ENCODE data around the gene STAC2. TPM values are rescaled to one million over a fixed set of nuclear protein-coding genes. Genes with fewer than 3 reads are reported as not detected.

STAC2 gene
- total RNA-seq, 1 experiment from 2014 or later = 0.08 TPM

- ATAC-seq (peak; percentile 33; the same call in 1 of the 2 replicates), DNase-seq (ENCODE audit: low read depth, low spot score) (no peak)
- Histone ChIP-seq H3K27ac (ENCODE audit: low read length) (no peak overlapping the region), H3K9me3 (ENCODE audit: control insufficient read depth, insufficient read depth, low read depth, low read length) (no peaks in the 10 kb centered on the region), H3K4me3 (ENCODE audit: low read depth in 2 of 2, low read length in 2 of 2) (no peak overlapping the region), H3K27me3 (ENCODE audit: control insufficient read depth, insufficient read depth, low read length) (no peaks in the 10 kb centered on the region), H3K36me3 (ENCODE audit: control insufficient read depth, insufficient read depth, low read length) (no peaks in the 10 kb centered on the region), H3K4me1 (ENCODE audit: control insufficient read depth, insufficient read depth, low read length) (peaks cover 24% of the 10 kb centered on the region)
- ChIA-PET POLR2A (no interaction called here), CTCF (interaction anchor here (0.5 to 0.6 kb wide), 2 partner anchors 25 to 215 kb away, joined by 3 to 7 read pairs; no protein-coding TSS in a partner anchor)
- intact Hi-C loops (cut with micrococcal nuclease; ENCODE audit: unreplicated experiment) = no loop called here
- in situ Hi-C loops (cut with HindIII; ENCODE audit: low pct_unique_long_range_greater_than_20kb, low sequenced_read_pairs) = no loop called here
- TF ChIP-seq SIN3A (IDR thresholded peaks at IDR 0.05; ENCODE audit: borderline replicate concordance, insufficient read depth, low read depth, low read length) (no peak), TCF7L2 (IDR thresholded peaks at IDR 0.05; ENCODE audit: low read depth, low read length) (no peak), REST (IDR thresholded peaks at IDR 0.05; ENCODE audit: insufficient read depth in 1 of 2, low read depth in 2 of 2, low read length in 1 of 2) (no peak), CTCF (IDR thresholded peaks at IDR 0.05) (no peak), POLR2AphosphoS5 (IDR thresholded peaks at IDR 0.05; ENCODE audit: low read depth, low read length) (no peak)
- BruUV-seq (replicated peaks) = no TSS peak
Measured at GRCh38 chr17:39194089-39194984, 31.4 kb downstream of the STAC2 start.

- Histone ChIP-seq H3K27me3 (ENCODE audit: control insufficient read depth, insufficient read depth, low read length) (no peaks in the 10 kb centered on the region), H3K9me3 (ENCODE audit: control insufficient read depth, insufficient read depth, low read depth, low read length) (no peaks in the 10 kb centered on the region), H3K4me1 (ENCODE audit: control insufficient read depth, insufficient read depth, low read length) (peaks cover 18% of the 10 kb centered on the region), H3K4me3 (ENCODE audit: low read depth in 2 of 2, low read length in 2 of 2) (no peak overlapping the region), H3K27ac (ENCODE audit: low read length) (no peak overlapping the region), H3K36me3 (ENCODE audit: control insufficient read depth, insufficient read depth, low read length) (no peaks in the 10 kb centered on the region)
- intact Hi-C loops (cut with micrococcal nuclease; ENCODE audit: unreplicated experiment) = no loop called here
- in situ Hi-C loops (cut with HindIII; ENCODE audit: low pct_unique_long_range_greater_than_20kb, low sequenced_read_pairs) = no loop called here
- BruUV-seq (replicated peaks) = no TSS peak
- DNase-seq (ENCODE audit: low read depth, low spot score) (no peak), ATAC-seq (no peak)
- POLR2A ChIA-PET = no interaction called here
- CTCF ChIA-PET = no interaction called here
- TF ChIP-seq REST (IDR thresholded peaks at IDR 0.05; ENCODE audit: insufficient read depth in 1 of 2, low read depth in 2 of 2, low read length in 1 of 2) (no peak), SIN3A (IDR thresholded peaks at IDR 0.05; ENCODE audit: borderline replicate concordance, insufficient read depth, low read depth, low read length) (no peak), CTCF (IDR thresholded peaks at IDR 0.05) (no peak), TCF7L2 (IDR thresholded peaks at IDR 0.05; ENCODE audit: low read depth, low read length) (no peak), POLR2AphosphoS5 (IDR thresholded peaks at IDR 0.05; ENCODE audit: low read depth, low read length) (no peak)
Measured at GRCh38 chr17:39193346-39193745, 32.4 kb downstream of the STAC2 start.
